GM18868 (cell line): ENCODE data around the gene MAPK8.
"Not testable (repeated sequence)": the region's sequence is repeated elsewhere in the genome, so short reads cannot be mapped to it uniquely, and the experiment has no call there.

Experiments
- ATAC-seq: cut with Tn5 transposase; IDR thresholded peaks from one replicate; pipeline ENCODE4 v1.9.1; 2021; ENCODE audit warnings: mild to moderate bottlenecking, moderate library complexity; ENCODE audit not compliant: unreplicated experiment

MAPK8 gene

GRCh38 chr10:48333856-48334255 lies 27.4 kb downstream of the MAPK8 start:
- no peak for ATAC-seq

GRCh38 chr10:48335788-48336187 lies 29.3 kb downstream of the MAPK8 start:
- ATAC-seq: no peak

GRCh38 chr10:48336978-48337599 lies 30.6 kb downstream of the MAPK8 start:
- peak; percentile 87 for ATAC-seq

- ATAC-seq: no peak
Observed at GRCh38 chr10:48340734-48341133, 34.3 kb downstream of the MAPK8 start.

- ATAC-seq: no peak
Observed at GRCh38 chr10:48343106-48343505, 36.6 kb downstream of the MAPK8 start.

- ATAC-seq: no peak
Observed at GRCh38 chr10:48343921-48344598, 37.6 kb downstream of the MAPK8 start.

GRCh38 chr10:48346248-48346647 lies 39.8 kb downstream of the MAPK8 start:
- not testable (repeated sequence) for ATAC-seq

- not testable (repeated sequence) for ATAC-seq
Observed at GRCh38 chr10:48347539-48347938, 41.1 kb downstream of the MAPK8 start.

GRCh38 chr10:48347943-48348342 lies 41.5 kb downstream of the MAPK8 start:
- ATAC-seq: not testable (repeated sequence)

- ATAC-seq: no peak
Observed at GRCh38 chr10:48353246-48353645, 46.8 kb downstream of the MAPK8 start.

- ATAC-seq: no peak
Observed at GRCh38 chr10:48357631-48358030, 51.2 kb downstream of the MAPK8 start.

GRCh38 chr10:48358162-48358561 lies 51.7 kb downstream of the MAPK8 start:
- no peak for ATAC-seq

- ATAC-seq: no peak
Observed at GRCh38 chr10:48358838-48359237, 52.4 kb downstream of the MAPK8 start.

GRCh38 chr10:48361176-48361575 lies 54.7 kb downstream of the MAPK8 start:
- no peak for ATAC-seq

GRCh38 chr10:48363617-48364355 lies 57.3 kb downstream of the MAPK8 start:
- peak; percentile 47 for ATAC-seq

- no peak for ATAC-seq
Observed at GRCh38 chr10:48364659-48365405, 58.4 kb downstream of the MAPK8 start.

GRCh38 chr10:48365668-48366067 lies 59.2 kb downstream of the MAPK8 start:
- no peak for ATAC-seq

- no peak for ATAC-seq
Observed at GRCh38 chr10:48366261-48366660, 59.8 kb downstream of the MAPK8 start.

- ATAC-seq: no peak
Observed at GRCh38 chr10:48369501-48369900, 63.0 kb downstream of the MAPK8 start.

GRCh38 chr10:48377751-48378530 lies 71.5 kb downstream of the MAPK8 start:
- no peak for ATAC-seq
